HEK293 (cell line): ENCODE measurements around the gene JCAD.
"Not testable (repeated sequence)": the region's sequence is repeated elsewhere in the genome, so short reads cannot be mapped to it uniquely, and the experiment has no call there.

Source experiments
- CTCF ChIA-PET: fragments of 350-600 bp; formaldehyde crosslinking; extraction: SDS; loops from one replicate; lab custom pipeline; 2021; ENCODE audit warnings: antibody characterized with exemption; lab: Yijun Ruan, JAX
- POLR2A ChIA-PET: fragments of 300-600 bp; formaldehyde crosslinking; extraction: SDS; loops from one replicate; lab custom pipeline; 2020; ENCODE audit warnings: antibody characterized with exemption, inconsistent platforms; lab: Yijun Ruan, JAX
- H3K27ac ChIP-seq: fragments of 200-500 bp; sonication (Bioruptor generic); 2 replicates; pipeline ENCODE4 v1.5.1; 2014; ENCODE audit warnings: low read depth, low read length, control low read depth, inconsistent platforms; ENCODE audit errors: extremely low read depth
- H3K36me3 ChIP-seq, 2 experiments: fragments of 200-500 bp in 1 of 2; sonication (Bioruptor generic) in 1 of 2; 1 replicate in 1 of 2; 2 replicates in 1 of 2; pipeline ENCODE4 v1.5.1; 2014 to 2017; ENCODE audit warnings: inconsistent platforms in 2 of 2, low read length in 2 of 2; ENCODE audit not compliant: control insufficient read depth in 2 of 2, insufficient read depth in 1 of 2
- H3K4me1 ChIP-seq: fragments of 200-500 bp; sonication (Bioruptor generic); 2 replicates; pipeline ENCODE4 v1.5.1; 2014; ENCODE audit warnings: mild to moderate bottlenecking, low read length, inconsistent platforms; ENCODE audit not compliant: control insufficient read depth, insufficient read depth
- H3K4me3 ChIP-seq: 2 replicates; pipeline ENCODE4 v1.5.1; 2011; ENCODE audit warnings: low read depth, mild to moderate bottlenecking, control low read depth, low read length, moderate library complexity
- H3K9me3 ChIP-seq: fragments of 200-500 bp; sonication (Bioruptor generic); 2 replicates; pipeline ENCODE4 v1.5.1; 2014; ENCODE audit warnings: low read depth, low read length, inconsistent platforms; ENCODE audit not compliant: control insufficient read depth, insufficient read depth
- GFI1B ChIP-seq: fragments of 450-650 bp; formaldehyde crosslinking; IDR thresholded peaks from 2 replicates; pipeline ENCODE4 v1.5.1; 2016; ENCODE audit warnings: missing biosample characterization, missing genetic modification characterization
- GLIS2 ChIP-seq: fragments of 450-650 bp; formaldehyde crosslinking; IDR thresholded peaks from 2 replicates; pipeline ENCODE4 v1.5.1; 2016; ENCODE audit warnings: missing biosample characterization, missing genetic modification characterization
- KLF8 ChIP-seq: fragments of 450-650 bp; formaldehyde crosslinking; IDR thresholded peaks from 2 replicates; pipeline ENCODE4 v1.5.1; 2016; ENCODE audit warnings: missing biosample characterization, missing genetic modification characterization
- KLF9 ChIP-seq: fragments of 450-650 bp; formaldehyde crosslinking; IDR thresholded peaks from 2 replicates; pipeline ENCODE4 v1.5.1; 2016; ENCODE audit warnings: missing biosample characterization, missing genetic modification characterization, low read depth
- SETDB1 ChIP-seq: IDR thresholded peaks from one replicate; pipeline ENCODE4 v1.6.1; 2017; ENCODE audit warnings: mild to moderate bottlenecking, low read length, moderate library complexity, mixed read lengths; ENCODE audit not compliant: insufficient read length
- ZBTB20 ChIP-seq: fragments of 450-650 bp; formaldehyde crosslinking; IDR thresholded peaks from 2 replicates; pipeline ENCODE4 v1.5.1; 2016; ENCODE audit warnings: missing biosample characterization, missing genetic modification characterization
- ZIC2 ChIP-seq: fragments of 450-650 bp; formaldehyde crosslinking; IDR thresholded peaks from 2 replicates; pipeline ENCODE4 v1.5.1; 2016; ENCODE audit warnings: missing biosample characterization, missing genetic modification characterization
- ZNF132 ChIP-seq: fragments of 450-650 bp; formaldehyde crosslinking; IDR thresholded peaks from 2 replicates; pipeline ENCODE4 v1.5.1; 2017; ENCODE audit warnings: missing biosample characterization, missing genetic modification characterization, borderline replicate concordance
- ZNF157 ChIP-seq: fragments of 450-650 bp; formaldehyde crosslinking; IDR thresholded peaks from 2 replicates; pipeline ENCODE4 v1.5.1; 2016; ENCODE audit warnings: missing biosample characterization, missing genetic modification characterization
- ZNF19 ChIP-seq: fragments of 450-650 bp; formaldehyde crosslinking; IDR thresholded peaks from 2 replicates; pipeline ENCODE4; 2016; ENCODE audit warnings: missing biosample characterization, missing genetic modification characterization, low read depth
- ZNF223 ChIP-seq: fragments of 450-650 bp; formaldehyde crosslinking; IDR thresholded peaks from 2 replicates; pipeline ENCODE4 v1.5.1; 2016; ENCODE audit warnings: missing biosample characterization, missing genetic modification characterization
- ZNF239 ChIP-seq: fragments of 450-650 bp; formaldehyde crosslinking; IDR thresholded peaks from 2 replicates; pipeline ENCODE4 v1.5.1; 2016; ENCODE audit warnings: missing biosample characterization, missing genetic modification characterization
- ZNF248 ChIP-seq: fragments of 450-650 bp; formaldehyde crosslinking; IDR thresholded peaks from 2 replicates; pipeline ENCODE4 v1.5.1; 2017; ENCODE audit warnings: missing biosample characterization, missing genetic modification characterization
- ZNF266 ChIP-seq: fragments of 450-650 bp; formaldehyde crosslinking; IDR thresholded peaks from 2 replicates; pipeline ENCODE4 v1.5.1; 2016; ENCODE audit warnings: missing biosample characterization, missing genetic modification characterization, low read depth
- ZNF302 ChIP-seq: fragments of 450-650 bp; formaldehyde crosslinking; IDR thresholded peaks from 2 replicates; pipeline ENCODE4 v1.5.1; 2016; ENCODE audit warnings: missing biosample characterization, missing genetic modification characterization, low read depth
- ZNF311 ChIP-seq: fragments of 450-650 bp; formaldehyde crosslinking; IDR thresholded peaks from 2 replicates; pipeline ENCODE4 v1.5.1; 2017; ENCODE audit warnings: missing biosample characterization, missing genetic modification characterization, borderline replicate concordance
- ZNF354C ChIP-seq: fragments of 450-650 bp; formaldehyde crosslinking; IDR thresholded peaks from 2 replicates; pipeline ENCODE4 v1.5.1; 2016; ENCODE audit warnings: missing biosample characterization, missing genetic modification characterization, low read depth, borderline replicate concordance
- ZNF404 ChIP-seq: fragments of 450-650 bp; formaldehyde crosslinking; IDR thresholded peaks from 2 replicates; pipeline ENCODE4 v1.5.1; 2017; ENCODE audit warnings: missing biosample characterization, missing genetic modification characterization
- ZNF530 ChIP-seq: fragments of 450-650 bp; formaldehyde crosslinking; IDR thresholded peaks from 2 replicates; pipeline ENCODE4 v1.5.1; 2016; ENCODE audit warnings: low read depth, missing biosample characterization, missing genetic modification characterization
- ZNF600 ChIP-seq: fragments of 450-650 bp; formaldehyde crosslinking; IDR thresholded peaks from 2 replicates; pipeline ENCODE4 v1.5.1; 2016; ENCODE audit warnings: missing biosample characterization, missing genetic modification characterization
- ZNF776 ChIP-seq: fragments of 450-650 bp; formaldehyde crosslinking; IDR thresholded peaks from 2 replicates; pipeline ENCODE4 v1.5.0; 2017; ENCODE audit warnings: missing biosample characterization, missing genetic modification characterization, borderline replicate concordance
- ZNF843 ChIP-seq: fragments of 450-650 bp; formaldehyde crosslinking; IDR thresholded peaks from 2 replicates; pipeline ENCODE4 v1.5.1; 2016; ENCODE audit warnings: missing biosample characterization, missing genetic modification characterization
- TF ChIP-seq, protein P1 (sequence below): fragments of 450-650 bp; formaldehyde crosslinking; IDR thresholded peaks from 2 replicates; pipeline ENCODE4 v1.5.1; 2017; ENCODE audit warnings: missing biosample characterization, mild to moderate bottlenecking, missing genetic modification characterization, moderate library complexity
- TF ChIP-seq, protein P2 (sequence below): fragments of 450-650 bp; IDR thresholded peaks from 2 replicates; pipeline ENCODE4 v1.5.1; 2018; ENCODE audit warnings: missing biosample characterization, missing genetic modification characterization

JCAD gene

GRCh38 chr10:30026080-30026479 lies 33.3 kb downstream of the JCAD start:
- ChIA-PET CTCF (no interaction called here), POLR2A (no interaction called here)
- H3K9me3 ChIP-seq = no peaks in the 10 kb centered on the region
- TF ChIP-seq ZNF239 (tag by site-specific recombination) (no peak), ZIC2 (tag by site-specific recombination) (no peak), ZNF266 (tag by site-specific recombination) (no peak), GFI1B (tag by site-specific recombination) (no peak), ZNF157 (tag by site-specific recombination) (no peak), KLF8 (tag by site-specific recombination) (no peak), ZNF223 (tag by site-specific recombination) (no peak), SETDB1 (no peak), ZNF843 (no peak), ZNF530 (tag by site-specific recombination) (no peak), ZNF311 (tag by site-specific recombination) (no peak), ZNF302 (tag by site-specific recombination) (no peak), ZNF600 (tag by site-specific recombination) (no peak), ZNF132 (tag by site-specific recombination) (no peak)
- TF ChIP-seq, protein P1, sequence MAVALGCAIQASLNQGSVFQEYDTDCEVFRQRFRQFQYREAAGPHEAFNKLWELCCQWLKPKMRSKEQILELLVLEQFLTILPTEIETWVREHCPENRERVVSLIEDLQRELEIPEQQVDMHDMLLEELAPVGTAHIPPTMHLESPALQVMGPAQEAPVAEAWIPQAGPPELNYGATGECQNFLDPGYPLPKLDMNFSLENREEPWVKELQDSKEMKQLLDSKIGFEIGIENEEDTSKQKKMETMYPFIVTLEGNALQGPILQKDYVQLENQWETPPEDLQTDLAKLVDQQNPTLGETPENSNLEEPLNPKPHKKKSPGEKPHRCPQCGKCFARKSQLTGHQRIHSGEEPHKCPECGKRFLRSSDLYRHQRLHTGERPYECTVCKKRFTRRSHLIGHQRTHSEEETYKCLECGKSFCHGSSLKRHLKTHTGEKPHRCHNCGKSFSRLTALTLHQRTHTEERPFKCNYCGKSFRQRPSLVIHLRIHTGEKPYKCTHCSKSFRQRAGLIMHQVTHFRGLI = no peak
- H3K4me1 ChIP-seq = no peaks in the 10 kb centered on the region
- peaks cover 3 to 62% of the 10 kb centered on the region in 2 experiments; a peak in 2 of 3 replicates for H3K36me3 ChIP-seq
- no peak overlapping the region for H3K27ac ChIP-seq
- H3K4me3 ChIP-seq = no peak overlapping the region

- peaks cover 3 to 64% of the 10 kb centered on the region in 2 experiments; a peak in 2 of 3 replicates for H3K36me3 ChIP-seq
- H3K4me1 ChIP-seq, H3K4me3 ChIP-seq, H3K9me3 ChIP-seq, POLR2A ChIA-PET, H3K27ac ChIP-seq: not testable (repeated sequence)
- CTCF ChIA-PET = interaction anchor here (0.6 to 0.7 kb wide), 2 partner anchors 191 to 1422 kb away, joined by 3 read pairs; no protein-coding TSS in a partner anchor
Observed at GRCh38 chr10:30025428-30025827, 34.0 kb downstream of the JCAD start.

DNA sequence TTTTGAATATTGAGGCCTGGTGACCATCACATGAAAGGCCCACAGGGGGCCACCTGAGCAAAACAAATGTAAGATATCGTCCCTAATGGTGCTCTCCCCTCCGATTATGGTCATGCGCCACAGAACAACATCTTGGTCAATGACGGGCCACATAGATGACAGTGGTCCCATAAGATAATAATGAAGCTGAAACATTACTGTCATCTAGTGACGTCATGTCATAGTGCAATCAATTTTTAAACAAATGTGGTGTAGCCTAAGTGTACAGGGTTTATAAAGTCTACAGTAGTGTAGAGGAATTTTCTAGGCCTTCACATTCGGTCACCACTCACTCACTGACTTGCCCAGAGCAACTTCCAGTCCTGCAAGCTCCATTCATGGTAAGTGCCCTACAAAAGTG lies 36.8 kb downstream of the JCAD start:
- TF ChIP-seq ZBTB20 (tag by site-specific recombination) (no peak), ZNF354C (no peak), ZNF776 (tag by site-specific recombination) (no peak)
- Histone ChIP-seq H3K27ac (no peak overlapping the region), H3K9me3 (no peaks in the 10 kb centered on the region), H3K36me3 (peaks cover 3 to 48% of the 10 kb centered on the region in 2 experiments; a peak in 2 of 3 replicates), H3K4me1 (no peaks in the 10 kb centered on the region), H3K4me3 (no peak overlapping the region)
- ChIA-PET POLR2A (no interaction called here), CTCF (interaction anchor here (0.5 to 1.0 kb wide), 3 partner anchors 42 to 248 kb away, joined by 3 to 4 read pairs (median 3); no protein-coding TSS in a partner anchor)

DNA sequence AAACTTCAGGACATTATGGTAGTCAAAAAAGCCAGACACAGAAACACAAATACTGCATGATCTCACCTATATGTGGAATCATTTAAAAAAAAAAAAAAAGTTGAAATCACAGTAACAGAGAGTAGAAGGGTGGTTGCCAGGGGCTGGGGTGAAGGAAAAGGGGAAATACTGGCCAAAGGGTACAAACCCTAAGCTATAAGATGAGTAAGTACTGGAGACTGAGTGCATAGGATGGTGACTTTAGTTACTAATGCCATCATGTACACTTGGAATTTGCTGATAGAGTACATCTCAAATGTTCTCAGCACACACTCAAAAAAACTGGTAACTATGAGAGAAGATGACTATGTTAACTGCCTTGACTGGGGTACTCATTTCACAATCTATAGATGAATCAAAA lies 39.9 kb downstream of the JCAD start:
- H3K9me3 ChIP-seq = no peaks in the 10 kb centered on the region
- no peak overlapping the region for H3K27ac ChIP-seq
- TF ChIP-seq, protein P2, sequence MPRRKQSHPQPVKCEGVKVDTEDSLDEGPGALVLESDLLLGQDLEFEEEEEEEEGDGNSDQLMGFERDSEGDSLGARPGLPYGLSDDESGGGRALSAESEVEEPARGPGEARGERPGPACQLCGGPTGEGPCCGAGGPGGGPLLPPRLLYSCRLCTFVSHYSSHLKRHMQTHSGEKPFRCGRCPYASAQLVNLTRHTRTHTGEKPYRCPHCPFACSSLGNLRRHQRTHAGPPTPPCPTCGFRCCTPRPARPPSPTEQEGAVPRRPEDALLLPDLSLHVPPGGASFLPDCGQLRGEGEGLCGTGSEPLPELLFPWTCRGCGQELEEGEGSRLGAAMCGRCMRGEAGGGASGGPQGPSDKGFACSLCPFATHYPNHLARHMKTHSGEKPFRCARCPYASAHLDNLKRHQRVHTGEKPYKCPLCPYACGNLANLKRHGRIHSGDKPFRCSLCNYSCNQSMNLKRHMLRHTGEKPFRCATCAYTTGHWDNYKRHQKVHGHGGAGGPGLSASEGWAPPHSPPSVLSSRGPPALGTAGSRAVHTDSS = no peak
- TF ChIP-seq ZNF404 (tag by site-specific recombination) (no peak), GLIS2 (tag by site-specific recombination) (no peak), KLF9 (tag by site-specific recombination) (no peak), ZNF19 (tag by site-specific recombination) (no peak), ZNF248 (no peak)
- peaks cover 12 to 42% of the 10 kb centered on the region in 2 experiments for H3K36me3 ChIP-seq
- ChIA-PET POLR2A (no interaction called here), CTCF (interaction anchor here (0.6 to 5.4 kb wide), 3 partner anchors 17 to 572 kb away, joined by 3 to 18 read pairs (median 4); no protein-coding TSS in a partner anchor)
- no peaks in the 10 kb centered on the region for H3K4me1 ChIP-seq
- no peak overlapping the region for H3K4me3 ChIP-seq
